HCT116 (cell line): ENCODE measurements around the gene SOS1. TPM values are rescaled to one million over a fixed set of nuclear protein-coding genes. Genes with fewer than 3 reads are reported as not detected.

ENCODE experiments used
- ATAC-seq: fragments of 200-7000 bp; cut with Tn5 transposase; 2 replicates; pipeline ENCODE4 v1.9.1; 2020; ENCODE audit warnings: mild to moderate bottlenecking, moderate library complexity
- BruUV-seq: library from RNA; stranded (reverse); fragments of 400-500 nt; replicated peaks from 2 replicates; lab custom pipeline; 2021; lab: Mats Ljungman, UMichigan
- CTCF ChIA-PET: fragments of 300-600 bp; sonication (Branson Sonifier 250); formaldehyde crosslinking; loops from one replicate; lab custom pipeline; 2021; ENCODE audit warnings: antibody characterized with exemption; lab: Charles Lee
- POLR2A ChIA-PET: fragments of 300-600, 350-600 bp; sonication (Branson Sonifier 250); formaldehyde crosslinking; loops from one replicate; lab custom pipeline; 2021; ENCODE audit warnings: antibody characterized with exemption; lab: Charles Lee
- RAD21 ChIA-PET, 2 experiments: fragments of 300-600 bp; sonication (Branson Sonifier 250); formaldehyde crosslinking; loops; one replicate each; lab custom pipeline; 2023; ENCODE audit warnings: low total read pairs in 2 of 2; ENCODE audit not compliant: uncharacterized antibody in 2 of 2, unreplicated experiment in 2 of 2, low non-redundant PET in 1 of 2; lab: Charles Lee
- DNase-seq: peaks from one replicate; pipeline ENCODE4 v3.0.0-alpha.2; 2010; ENCODE audit warnings: low read depth, low spot score
- H2AFZ ChIP-seq: fragments of 200-600 bp; shearing (Covaris generic), sonication (generic); 2 replicates; pipeline ENCODE4 v1.6.1; 2017; ENCODE audit warnings: low read depth, mixed run types, mixed read lengths, antibody characterized with exemption, low read length; ENCODE audit not compliant: poor library complexity, severe bottlenecking
- H3K27ac ChIP-seq: 2 replicates; pipeline ENCODE4 v1.5.1; 2012; ENCODE audit warnings: low read depth, low read length
- H3K27me3 ChIP-seq: fragments of 200-600 bp; sonication (generic); 2 replicates; pipeline ENCODE4 v1.6.1; 2016; ENCODE audit warnings: mixed run types, low read length, mixed read lengths; ENCODE audit not compliant: insufficient read depth
- H3K36me3 ChIP-seq, 2 experiments: fragments of 200-500 bp in 1 of 2; fragments of 200-600 bp in 1 of 2; sonication (Bioruptor generic) in 1 of 2; sonication (generic) in 1 of 2; 2 replicates each; pipeline versions ENCODE4 v1.5.1 to v1.6.1; 2014 to 2016; ENCODE audit warnings: low read length in 2 of 2, inconsistent platforms in 1 of 2, mixed read lengths in 1 of 2, mixed run types in 1 of 2; ENCODE audit not compliant: insufficient read depth in 2 of 2, control insufficient read depth in 1 of 2
- H3K4me1 ChIP-seq, 2 experiments: fragments of 200-600 bp in 1 of 2; sonication (generic) in 1 of 2; 2 replicates each; pipeline versions ENCODE4 v1.5.1 to v1.6.1; 2012 to 2017; ENCODE audit warnings: low read length in 2 of 2, inconsistent platforms in 1 of 2, mild to moderate bottlenecking in 1 of 2, mixed read lengths in 1 of 2, mixed run types in 1 of 2, moderate library complexity in 1 of 2; ENCODE audit not compliant: insufficient read depth in 2 of 2, control insufficient read depth in 1 of 2
- H3K4me2 ChIP-seq: fragments of 200-600 bp; sonication (generic); 2 replicates; pipeline ENCODE4 v1.6.1; 2017; ENCODE audit warnings: mixed run types, low read length, mixed read lengths
- H3K4me3 ChIP-seq, 2 experiments: fragments of 200-600 bp in 1 of 2; sonication (generic) in 1 of 2; replicated peaks in 1 of 2; 2 replicates each; pipeline ENCODE4 v1.5.1; 2011 to 2016; ENCODE audit warnings: low read length in 2 of 2, control low read depth in 1 of 2, low read depth in 1 of 2, mild to moderate bottlenecking in 1 of 2, mixed read lengths in 1 of 2, mixed run types in 1 of 2
- H3K79me2 ChIP-seq: fragments of 200-600 bp; sonication (generic); 2 replicates; pipeline ENCODE4 v1.6.1; 2017; ENCODE audit warnings: mild to moderate bottlenecking, mixed run types, low read length, moderate library complexity, mixed read lengths; ENCODE audit not compliant: insufficient read depth
- H3K9ac ChIP-seq: fragments of 200-600 bp; sonication (generic); 2 replicates; pipeline ENCODE4 v1.6.1; 2016; ENCODE audit warnings: low read length, mixed read lengths
- H3K9me2 ChIP-seq: fragments of 200-600 bp; sonication (generic), shearing (Covaris generic); 2 replicates; pipeline ENCODE4 v1.6.1; 2017; ENCODE audit warnings: mixed run types, mild to moderate bottlenecking, moderate library complexity; ENCODE audit not compliant: insufficient read depth
- H3K9me3 ChIP-seq, 2 experiments: fragments of 200-500 bp in 1 of 2; fragments of 200-600 bp in 1 of 2; sonication (Bioruptor generic) in 1 of 2; sonication (generic) in 1 of 2; 2 replicates each; pipeline ENCODE4 v1.6.1; 2014 to 2017; ENCODE audit warnings: low read length in 2 of 2, mixed read lengths in 2 of 2, inconsistent platforms in 1 of 2, low read depth in 1 of 2, mild to moderate bottlenecking in 1 of 2, mixed run types in 1 of 2, moderate library complexity in 1 of 2; ENCODE audit not compliant: control insufficient read depth in 1 of 2, insufficient read depth in 1 of 2
- H4K20me1 ChIP-seq: fragments of 200-600 bp; sonication (generic), shearing (Covaris generic); 2 replicates; pipeline ENCODE4 v1.6.1; 2017; ENCODE audit warnings: mixed run types, mild to moderate bottlenecking, moderate library complexity; ENCODE audit not compliant: insufficient read depth
- CBX3 ChIP-seq: IDR thresholded peaks from 2 replicates; pipeline ENCODE4 v1.6.1; 2012; ENCODE audit warnings: low read depth
- CEBPB ChIP-seq: IDR thresholded peaks from 2 replicates; pipeline ENCODE4 v1.6.1; 2012; ENCODE audit warnings: low read depth
- FOSL1 ChIP-seq: IDR thresholded peaks from 2 replicates; pipeline ENCODE4 v1.6.1; 2012; ENCODE audit warnings: low read depth
- JUND ChIP-seq: IDR thresholded peaks from 2 replicates; pipeline ENCODE4 v1.6.1; 2012
- RAD21 ChIP-seq: IDR thresholded peaks from 2 replicates; pipeline ENCODE4 v1.6.1; 2012; ENCODE audit warnings: low read depth, mild to moderate bottlenecking
- SP1 ChIP-seq: IDR thresholded peaks from 2 replicates; pipeline ENCODE4 v1.6.1; 2012; ENCODE audit warnings: low read depth
- TCF7L2 ChIP-seq: IDR thresholded peaks from 2 replicates; pipeline ENCODE4 v1.7.0; 2011; ENCODE audit warnings: borderline replicate concordance, inconsistent platforms; ENCODE audit not compliant: insufficient read depth, insufficient read length; ENCODE audit errors: extremely low read depth
- ZBTB33 ChIP-seq: IDR thresholded peaks from 2 replicates; pipeline ENCODE4 v1.6.1; 2011; ENCODE audit warnings: mild to moderate bottlenecking, low read length, moderate library complexity; ENCODE audit not compliant: insufficient replicate concordance; ENCODE audit errors: extremely low read depth
- ZFX ChIP-seq: fragments of 450-650 bp; IDR thresholded peaks from 2 replicates; pipeline ENCODE4 v1.6.1; 2017
- ZNF274 ChIP-seq: fragments of 200-500 bp; sonication (Bioruptor generic); IDR thresholded peaks from 2 replicates; pipeline ENCODE4 v1.6.1; 2014; ENCODE audit warnings: mild to moderate bottlenecking, low read depth, low read length, inconsistent platforms
- intact Hi-C: fragments of 100-400 bp; cut with micrococcal nuclease; formaldehyde crosslinking; loops from 2 replicates; pipeline ENCODE4 v1.10.0; 2022
- total RNA-seq: library from RNA; stranded (reverse); gene quantifications from one replicate; pipeline ENCODE4 v1.2.1, GENCODE V29; 2021; ENCODE audit not compliant: unreplicated experiment
- TF ChIP-seq, protein P1 (sequence below): IDR thresholded peaks from 2 replicates; pipeline ENCODE4 v1.6.1; 2012

Gene SOS1
- total RNA-seq, 1 experiment from 2014 or later: 19.4 TPM

DNA sequence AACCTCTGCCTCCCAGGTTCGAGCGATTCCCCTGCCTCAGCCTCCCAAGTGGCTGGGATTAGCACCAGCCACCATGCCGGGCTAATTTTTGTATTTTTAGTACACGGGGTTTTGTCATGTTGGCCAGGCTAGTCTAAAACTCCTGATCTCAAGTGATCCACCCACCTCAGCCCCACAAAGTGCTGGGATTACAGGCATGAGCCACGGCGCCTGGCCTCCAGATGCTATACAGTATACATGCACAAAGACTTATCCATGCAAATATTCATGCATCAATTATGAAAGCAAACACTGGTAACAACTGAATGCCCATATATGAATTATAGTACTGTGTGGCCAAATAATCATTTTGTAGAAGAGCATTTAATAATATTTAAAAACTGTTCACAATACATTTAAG is 36.0 kb upstream of the SOS1 start:
- POLR2A ChIA-PET: no interaction called here
- no TSS peak for BruUV-seq
- ATAC-seq: no peak

More for the DNA sequence above, 36.0 kb upstream of the SOS1 start:
- Histone ChIP-seq H3K27ac (no peak overlapping the region), H3K4me3 (no peak overlapping the region), H3K4me2 (no peak overlapping the region), H3K27me3 (no peaks in the 10 kb centered on the region), H3K9me3 (no peaks in the 10 kb centered on the region), H2AFZ (no peak overlapping the region), H3K79me2 (no peaks in the 10 kb centered on the region), H3K9me2 (no peaks in the 10 kb centered on the region), H3K4me1 (no peaks in the 10 kb centered on the region), H3K9ac (no peak overlapping the region), H3K36me3 (no peaks in the 10 kb centered on the region), H4K20me1 (no peaks in the 10 kb centered on the region)
- DNase-seq: no peak
- CTCF ChIA-PET: no interaction called here
- no peak for TF ChIP-seq SP1
- TF ChIP-seq JUND: no peak
- TF ChIP-seq ZNF274: no peak
- TF ChIP-seq FOSL1: no peak
- TF ChIP-seq, protein P1, sequence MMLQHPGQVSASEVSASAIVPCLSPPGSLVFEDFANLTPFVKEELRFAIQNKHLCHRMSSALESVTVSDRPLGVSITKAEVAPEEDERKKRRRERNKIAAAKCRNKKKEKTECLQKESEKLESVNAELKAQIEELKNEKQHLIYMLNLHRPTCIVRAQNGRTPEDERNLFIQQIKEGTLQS: no peak
- no peak for TF ChIP-seq ZFX
- TF ChIP-seq CEBPB: no peak
- TF ChIP-seq ZBTB33: no peak
- TF ChIP-seq CBX3: no peak
- no peak for TF ChIP-seq TCF7L2
- no peak for TF ChIP-seq RAD21
- RAD21 ChIA-PET: no interaction called here
- intact Hi-C loops: no loop called here
